BE2C (cell line): Measurements from ENCODE around the gene RHBDF2.

Experiments used
- DNase-seq: peaks from one replicate; pipeline ENCODE4 v3.0.0-alpha.2; 2020
- H3K27me3 ChIP-seq: fragments of 250-450 bp; sonication (Bioruptor Pico); 2 replicates; pipeline ENCODE4 v1.5.1; 2020; ENCODE audit warnings: mild to moderate bottlenecking
- H3K36me3 ChIP-seq: fragments of 250-450 bp; sonication (Bioruptor Pico); 2 replicates; pipeline ENCODE4 v1.5.1; 2020; ENCODE audit warnings: mild to moderate bottlenecking
- H3K4me1 ChIP-seq: fragments of 250-450 bp; sonication (Bioruptor Pico); 2 replicates; pipeline ENCODE4 v1.5.1; 2020
- H3K4me3 ChIP-seq: 2 replicates; pipeline ENCODE4 v1.5.1; 2011; ENCODE audit warnings: low read depth, low read length
- H3K9me3 ChIP-seq: fragments of 250-450 bp; sonication (Bioruptor Pico); 2 replicates; pipeline ENCODE4 v1.5.1; 2020
- CTCF ChIP-seq: IDR thresholded peaks from 2 replicates; pipeline ENCODE4 v1.5.1; 2012; ENCODE audit warnings: mild to moderate bottlenecking, low read depth, low read length

Gene RHBDF2

DNA sequence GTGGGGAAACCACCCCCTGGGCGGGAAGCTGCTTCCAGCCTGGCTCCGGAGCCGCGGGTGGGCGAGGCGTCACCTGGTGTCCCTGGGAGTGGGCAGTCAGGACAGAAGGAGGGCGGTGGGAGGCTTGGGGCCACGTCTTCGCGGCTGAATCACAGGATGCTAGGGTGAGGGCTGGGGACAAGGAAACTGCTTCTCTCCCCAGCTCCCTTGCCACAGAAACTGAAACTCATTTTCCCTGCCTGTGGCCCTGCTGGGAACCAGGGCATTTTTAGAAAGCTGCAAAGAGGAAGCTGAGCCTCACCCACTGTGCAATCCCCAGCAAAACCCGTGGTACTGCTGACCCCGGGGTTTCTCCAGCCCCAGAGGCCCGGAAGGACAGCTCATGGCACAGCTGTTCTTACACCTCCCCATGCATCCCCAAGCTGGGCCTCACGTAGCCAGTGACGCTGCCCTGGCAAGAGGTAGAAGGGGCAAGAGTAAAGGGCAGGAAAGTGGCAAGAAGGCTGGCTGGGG, 8.2 kb downstream of the RHBDF2 start:
- H3K4me3 ChIP-seq, result no peak overlapping the region
- peaks cover 10% of the 10 kb centered on the region for H3K4me1 ChIP-seq
- H3K27me3 ChIP-seq, result no peaks in the 10 kb centered on the region
- TF ChIP-seq CTCF, result no peak
- DNase-seq, result no peak
- no peaks in the 10 kb centered on the region for H3K36me3 ChIP-seq
- no peaks in the 10 kb centered on the region for H3K9me3 ChIP-seq

- TF ChIP-seq CTCF, result no peak
- no peaks in the 10 kb centered on the region for H3K27me3 ChIP-seq
- H3K4me1 ChIP-seq, result peaks cover 4% of the 10 kb centered on the region
- no peak overlapping the region for H3K4me3 ChIP-seq
- DNase-seq, result no peak
- H3K36me3 ChIP-seq, result no peaks in the 10 kb centered on the region
- H3K9me3 ChIP-seq, result no peaks in the 10 kb centered on the region
These were observed 8.9 kb downstream of the RHBDF2 start for GRCh38 chr17:76492123-76492988.

DNA sequence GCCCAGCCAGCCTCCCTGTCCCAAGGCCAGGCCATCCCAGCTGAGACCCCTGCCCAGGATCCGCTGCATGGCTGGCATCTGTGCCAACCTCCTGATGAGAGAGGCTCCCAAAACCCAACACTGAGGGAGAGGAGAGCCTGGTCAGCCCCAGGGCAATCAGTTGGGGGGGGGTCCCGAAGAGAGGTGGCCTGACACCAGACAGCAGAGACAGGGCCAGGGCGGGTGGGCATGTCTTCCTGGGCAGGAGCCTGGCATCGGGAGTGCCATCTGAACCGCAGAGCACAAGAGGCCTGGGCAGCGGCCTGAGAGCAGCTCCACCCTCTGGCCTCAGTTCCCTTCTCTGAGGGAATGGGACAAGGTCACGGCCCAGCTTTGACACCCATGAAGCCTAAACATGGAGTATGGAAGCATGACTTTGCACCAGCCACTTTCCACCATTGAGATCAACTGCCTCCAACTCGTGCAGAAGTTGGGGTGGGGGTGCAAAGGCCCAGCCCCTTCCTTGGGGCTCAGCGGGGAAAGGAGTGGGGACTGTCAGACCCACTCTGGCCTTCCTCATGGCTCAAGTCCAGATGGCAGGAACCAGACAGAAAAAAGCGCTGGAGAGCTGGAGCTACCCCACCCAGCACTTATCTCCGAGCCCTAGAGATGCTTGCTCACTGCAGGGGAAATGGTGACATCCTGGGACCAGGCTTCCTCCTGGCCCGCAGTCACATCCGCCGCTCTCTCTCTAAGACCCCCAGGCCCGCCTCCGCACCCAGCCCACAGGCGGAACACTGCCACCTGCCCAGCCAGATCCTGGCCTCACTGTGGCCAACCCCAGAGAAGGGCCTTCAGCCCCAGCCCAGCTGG, 9.7 kb downstream of the RHBDF2 start:
- H3K27me3 ChIP-seq, result no peaks in the 10 kb centered on the region
- DNase-seq, result peak; percentile 9
- H3K9me3 ChIP-seq, result no peaks in the 10 kb centered on the region
- H3K36me3 ChIP-seq, result no peaks in the 10 kb centered on the region
- no peak overlapping the region for H3K4me3 ChIP-seq
- H3K4me1 ChIP-seq, result peaks cover 4% of the 10 kb centered on the region; the same call in 1 of the 2 replicates
- no peak for TF ChIP-seq CTCF

GRCh38 chr17:76490112-76490710, 11.0 kb downstream of the RHBDF2 start:
- TF ChIP-seq CTCF, result no peak
- no peak overlapping the region for H3K4me3 ChIP-seq
- DNase-seq, result peak; percentile 10
- peaks cover 4% of the 10 kb centered on the region; the same call in 1 of the 2 replicates for H3K4me1 ChIP-seq
- no peaks in the 10 kb centered on the region for H3K27me3 ChIP-seq
- H3K36me3 ChIP-seq, result no peaks in the 10 kb centered on the region
- no peaks in the 10 kb centered on the region for H3K9me3 ChIP-seq

DNA sequence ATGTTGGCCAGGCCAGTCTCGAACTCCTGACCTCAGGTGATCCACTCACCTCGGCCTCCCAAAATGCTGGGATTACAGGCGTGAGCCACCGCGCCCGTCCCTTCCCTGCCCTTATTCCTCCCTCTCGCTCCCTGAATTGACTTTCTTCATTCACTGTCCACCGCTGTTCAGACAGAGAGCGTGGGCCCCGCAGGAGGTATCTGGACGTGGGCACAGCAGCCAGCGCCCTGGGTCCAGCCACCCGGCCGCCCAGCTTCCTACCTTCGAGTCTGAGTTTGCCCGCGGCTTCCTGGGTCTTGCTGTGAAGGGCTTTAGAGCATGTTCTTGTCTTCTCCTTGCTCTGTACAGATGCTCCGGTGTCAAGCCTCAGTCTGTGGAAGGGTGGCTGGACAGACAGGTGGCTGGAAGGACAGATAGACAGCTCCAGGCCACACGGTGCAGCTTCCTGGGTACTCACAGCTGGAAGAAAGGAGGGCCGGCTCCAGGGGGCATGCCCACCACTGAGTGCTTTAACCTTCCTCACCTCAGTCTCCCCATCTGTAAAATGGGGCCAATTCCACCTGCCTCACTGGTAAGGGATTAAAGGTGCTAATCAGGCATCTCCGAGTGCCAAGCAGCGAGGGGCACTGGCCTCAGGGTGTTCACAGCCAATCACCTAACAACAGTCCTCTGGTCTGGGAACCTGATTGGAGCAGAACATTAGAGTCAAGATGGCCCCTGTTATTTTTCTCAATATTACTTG, 13.6 kb downstream of the RHBDF2 start:
- no peaks in the 10 kb centered on the region for H3K36me3 ChIP-seq
- H3K4me3 ChIP-seq, result no peak overlapping the region
- H3K4me1 ChIP-seq, result peaks cover 4% of the 10 kb centered on the region; the same call in 1 of the 2 replicates
- DNase-seq, result no peak
- TF ChIP-seq CTCF, result no peak
- no peaks in the 10 kb centered on the region for H3K9me3 ChIP-seq
- no peaks in the 10 kb centered on the region for H3K27me3 ChIP-seq
